ENCODE results near the gene CGNL1.

The CGNL1 gene

DNA sequence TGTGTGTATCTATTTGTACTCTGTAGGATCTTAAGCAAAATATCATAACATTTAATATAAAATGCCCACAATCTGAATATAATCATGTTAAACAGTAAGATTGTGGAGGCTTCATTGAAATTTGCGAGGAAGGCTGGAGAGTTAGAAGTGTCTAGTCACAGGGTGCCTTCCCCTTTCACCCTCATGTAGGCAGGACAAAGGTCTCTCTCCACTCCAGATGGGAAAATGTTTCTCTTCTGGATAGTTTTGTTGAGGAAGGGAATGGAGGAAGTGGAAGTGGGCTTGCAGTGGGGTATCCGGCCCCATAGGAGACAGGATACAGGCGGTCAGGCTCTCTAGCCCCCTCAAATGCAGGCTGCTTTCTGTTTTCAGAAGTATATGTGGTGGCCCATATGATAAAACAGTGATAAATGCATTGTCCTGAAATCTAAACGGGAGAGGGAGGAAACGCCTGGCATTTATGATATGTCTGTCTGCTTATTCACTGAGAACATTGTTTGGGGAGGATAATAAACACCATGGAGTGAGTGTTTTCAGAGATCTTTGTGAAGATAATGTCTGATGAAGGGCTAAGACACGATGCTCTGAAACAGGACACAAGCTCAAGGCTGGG is 202.1 kb downstream of the CGNL1 start:
- no peak for DNase-seq

DNA sequence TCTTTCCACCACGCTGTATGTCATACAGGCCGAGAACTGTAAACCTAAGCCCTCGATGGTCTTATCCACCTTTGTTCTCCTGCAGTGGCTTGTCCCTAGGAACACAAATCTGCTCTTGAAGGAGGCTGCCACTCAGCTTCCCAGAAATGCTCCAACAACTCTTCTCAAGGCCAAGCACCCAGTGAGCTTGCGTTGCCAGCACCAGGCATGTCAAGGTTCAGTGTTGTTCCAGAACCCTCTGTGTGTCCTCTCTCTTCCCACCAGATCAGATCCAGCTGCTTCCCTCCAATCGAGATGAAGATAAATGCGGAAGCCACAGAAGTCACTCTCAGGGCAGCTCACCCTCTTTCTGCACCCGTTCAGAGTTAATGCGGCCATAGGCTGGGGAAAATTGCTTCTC is 204.1 kb downstream of the CGNL1 start:
- DNase-seq: no peak

DNA sequence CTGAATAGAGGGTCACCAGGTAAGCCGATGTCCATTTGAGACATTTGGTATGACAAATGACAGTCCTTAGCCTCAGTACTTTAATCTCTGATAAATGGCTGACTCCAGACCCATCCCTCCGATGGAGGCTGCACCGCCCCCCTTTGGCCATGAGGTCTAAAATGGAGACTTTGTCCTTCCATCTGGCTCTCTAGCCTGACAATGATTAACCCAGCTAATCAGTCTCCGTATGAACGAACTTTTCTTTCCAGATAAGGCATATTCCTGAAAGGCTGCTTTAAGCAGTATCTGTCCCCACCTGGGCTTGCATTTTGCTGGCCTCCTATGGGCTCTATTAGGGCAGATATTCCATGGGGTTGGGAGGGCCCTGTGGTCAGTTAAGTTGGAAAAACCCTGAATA is 204.6 kb downstream of the CGNL1 start:
- no peak for DNase-seq

DNA sequence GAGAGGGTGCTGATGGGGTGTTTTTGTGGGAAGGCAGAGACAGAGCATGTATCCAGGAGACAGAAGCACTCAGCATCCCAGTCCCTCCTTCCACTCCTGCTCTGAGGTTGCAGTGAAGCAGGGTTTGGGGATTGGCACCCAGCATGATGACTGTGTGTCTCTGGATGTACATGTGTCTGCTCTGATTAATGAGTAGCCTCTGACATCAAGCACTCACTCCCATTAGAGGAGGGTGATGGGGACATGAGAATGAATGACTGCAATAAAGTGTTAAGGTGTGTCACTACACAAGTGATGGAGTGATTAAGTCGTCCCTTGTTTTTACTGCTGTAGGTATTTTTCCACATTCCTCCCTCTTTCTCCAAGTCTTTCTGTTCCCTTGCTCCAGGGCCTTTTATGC is 205.8 kb downstream of the CGNL1 start:
- no peak for DNase-seq

DNA sequence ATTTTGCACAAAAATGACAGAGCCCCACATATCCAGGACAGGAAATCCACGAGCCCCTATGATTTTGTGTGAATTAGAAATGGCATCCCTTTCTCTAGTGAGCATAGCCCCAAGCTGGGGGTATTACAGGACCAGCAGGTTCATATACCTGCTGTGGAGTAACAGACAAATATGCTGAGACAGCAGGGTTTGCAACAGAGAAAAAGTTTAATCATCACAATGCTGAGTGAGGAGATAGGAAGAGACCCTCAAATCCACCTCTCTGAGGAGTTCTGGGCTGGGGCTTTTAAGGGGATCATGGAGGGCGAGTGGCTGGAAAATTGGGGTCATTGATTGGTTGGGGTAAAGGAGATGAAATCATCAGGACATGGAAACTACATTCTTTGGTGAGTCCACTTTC is 207.0 kb downstream of the CGNL1 start:
- no peak for DNase-seq

DNA sequence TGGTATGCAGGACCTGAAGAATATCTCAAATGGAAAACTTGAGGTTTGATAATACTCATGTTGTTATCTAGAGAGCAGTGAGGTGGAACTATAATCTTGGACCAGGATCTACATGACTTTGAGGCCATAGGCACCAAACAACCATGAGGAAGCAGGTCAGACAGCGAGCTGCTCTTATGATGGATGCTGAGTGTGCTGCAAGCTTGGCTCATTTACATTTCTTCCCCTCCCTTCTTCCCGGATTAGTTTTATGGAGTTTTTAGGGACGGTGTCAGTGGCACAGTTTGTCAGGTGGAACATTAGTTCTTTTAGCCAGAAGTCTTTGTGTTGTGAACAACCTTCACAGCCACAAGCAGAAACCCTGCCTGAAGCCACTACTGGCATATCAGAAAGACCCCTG is 207.4 kb downstream of the CGNL1 start:
- DNase-seq: no peak

DNA sequence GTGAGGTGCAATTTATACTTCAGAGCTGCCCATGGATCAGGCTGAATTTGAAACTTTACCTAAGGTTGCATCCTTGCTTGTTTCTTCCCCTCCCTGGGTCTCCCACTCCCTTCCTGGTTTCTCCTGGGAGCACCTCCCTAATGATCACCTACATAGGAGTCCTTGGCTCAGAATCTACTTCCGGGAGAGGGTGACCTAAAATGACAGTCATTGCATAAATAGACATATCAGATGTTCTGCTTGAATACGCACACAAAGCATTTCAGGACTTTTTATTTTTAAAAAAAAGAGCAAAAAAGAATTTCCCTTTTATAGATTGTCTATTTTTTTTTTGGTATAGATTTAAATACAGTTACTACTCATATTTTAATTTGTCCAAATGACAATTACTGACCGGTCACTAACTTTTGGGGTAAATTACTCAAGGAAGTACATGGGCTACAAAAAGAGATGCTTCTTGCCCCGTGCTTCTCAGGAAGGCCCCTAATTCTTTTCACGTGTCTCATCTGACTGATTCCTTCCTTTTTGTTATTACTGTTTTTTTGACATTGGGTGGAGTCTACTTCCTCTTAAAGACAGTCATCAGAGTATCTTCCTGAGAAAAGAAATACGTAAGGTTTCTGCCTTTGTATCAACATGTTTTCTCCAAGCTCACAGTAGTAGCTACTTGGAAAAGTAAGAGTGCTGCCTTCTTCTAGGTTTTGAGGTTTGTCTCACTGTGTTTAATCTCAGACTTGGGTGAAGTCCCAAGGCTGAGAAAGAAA is 210.5 kb downstream of the CGNL1 start:
- DNase-seq: no peak

DNA sequence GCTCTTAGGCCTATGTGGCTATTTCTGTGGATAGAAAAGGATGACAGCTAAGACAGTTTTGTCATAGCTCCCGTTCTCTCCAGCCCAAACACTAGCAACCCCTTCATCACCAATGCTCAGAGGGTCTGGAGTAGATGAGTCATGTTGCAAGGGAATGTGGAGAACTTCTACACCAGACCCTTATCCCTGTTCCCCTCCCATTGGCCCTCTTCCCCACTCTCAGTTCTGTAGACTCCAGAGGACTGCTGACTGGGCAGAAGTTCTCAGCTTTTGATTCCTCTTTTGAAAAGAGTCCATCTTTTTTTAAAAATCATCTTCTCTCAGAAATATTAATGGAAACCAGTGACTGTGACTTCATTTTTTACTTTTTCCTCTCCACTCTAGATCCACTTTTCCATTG is 213.0 kb downstream of the CGNL1 start:
- no peak for DNase-seq

DNA sequence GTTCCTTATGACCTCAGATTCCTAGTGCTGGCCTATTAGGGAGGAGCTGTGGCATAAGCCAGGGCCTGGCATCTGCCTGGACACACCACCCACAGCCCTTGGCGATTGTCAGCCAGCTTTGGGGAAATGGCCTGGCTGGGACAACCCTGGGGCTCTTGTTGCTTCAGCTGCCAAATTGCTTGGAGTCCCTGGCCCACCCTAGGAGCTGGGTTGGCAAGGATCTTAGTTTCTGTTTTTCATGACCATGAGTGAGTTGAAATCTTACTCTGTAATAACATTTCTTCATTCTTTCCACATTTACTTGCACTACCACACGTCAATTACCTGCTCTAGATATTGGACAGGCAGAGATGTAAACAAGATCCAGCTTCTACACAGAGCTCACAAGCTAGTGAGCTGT is 213.4 kb downstream of the CGNL1 start:
- DNase-seq: no peak

DNA sequence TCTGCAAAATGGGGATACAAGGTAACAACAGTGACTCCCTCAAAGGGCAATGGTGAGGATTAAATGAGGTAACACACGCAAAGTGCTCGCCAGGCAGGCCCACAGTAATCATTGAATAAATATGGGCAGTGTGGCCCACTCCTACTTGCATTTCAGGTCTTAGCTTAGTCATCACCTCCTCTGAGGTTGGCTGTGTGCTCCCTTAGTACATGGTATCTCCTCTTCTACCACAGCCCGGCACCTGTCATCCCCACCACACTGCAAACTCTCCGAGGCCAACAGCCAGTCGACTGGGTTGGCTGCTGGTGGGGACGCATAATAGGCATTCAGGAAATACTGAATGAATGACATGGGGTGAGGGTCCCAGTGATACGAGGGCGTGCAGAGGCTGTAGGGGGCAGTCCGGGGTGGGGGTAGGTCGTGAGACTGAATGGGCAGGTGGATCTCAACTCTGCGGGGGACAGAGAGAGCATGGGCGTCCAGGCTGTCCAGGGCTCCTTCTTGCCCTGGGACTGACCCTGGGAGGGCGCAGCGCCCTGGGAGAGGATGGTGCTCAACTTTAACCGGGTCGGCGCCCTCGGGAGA is 215.0 kb downstream of the CGNL1 start:
- no peak for DNase-seq

DNA sequence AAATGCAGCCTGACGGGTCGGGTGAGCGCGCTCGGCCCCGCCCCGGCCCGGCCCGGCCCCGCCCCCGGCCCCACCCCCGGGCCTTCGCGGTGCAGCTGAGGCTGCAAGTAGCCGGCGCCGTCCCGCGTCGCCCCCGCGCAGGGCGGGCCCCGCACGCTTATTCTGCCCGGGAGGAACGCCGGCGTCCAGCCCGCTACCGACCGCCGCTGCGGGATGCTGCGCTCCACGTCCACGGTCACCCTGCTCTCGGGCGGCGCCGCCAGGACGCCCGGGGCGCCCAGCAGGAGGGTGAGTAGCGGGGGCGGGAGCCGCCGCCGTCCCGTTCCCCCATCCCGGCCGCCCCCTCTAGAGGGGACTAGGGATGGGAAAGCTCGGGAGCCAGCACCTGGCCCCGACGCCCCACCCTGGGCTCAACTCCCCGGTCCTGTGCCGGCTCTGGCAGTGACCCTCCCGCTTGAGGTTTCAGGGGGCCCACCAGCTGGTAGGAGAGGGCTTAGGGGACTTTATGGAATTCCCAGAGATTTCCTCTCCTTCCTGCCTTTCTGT is 215.6 kb downstream of the CGNL1 start, which contains the start of gene MYZAP:
TSS of gene MYZAP (plus strand) at position 83 of the 546 bp plus-strand sequence. CDS start at position 214, 131 bp downstream.
- DNase-seq: no peak

DNA sequence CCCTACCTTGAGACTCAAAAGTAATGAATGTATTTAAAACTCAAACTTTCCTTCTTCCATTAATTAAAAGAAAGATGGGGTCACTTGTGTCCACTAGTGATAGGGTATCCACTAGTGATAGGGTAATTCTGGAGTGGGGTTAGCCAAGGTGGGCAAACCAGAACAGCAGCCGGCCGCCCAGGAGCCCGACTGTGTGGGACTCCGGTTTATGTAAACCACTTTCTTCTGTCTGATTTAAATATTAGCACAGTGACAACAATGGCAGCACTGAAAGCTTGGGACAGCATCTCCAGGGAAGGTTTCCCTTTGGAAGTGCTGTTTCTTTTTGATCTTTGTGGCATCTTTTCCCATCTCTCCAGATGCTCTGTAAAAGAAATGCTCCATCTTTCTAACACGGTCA is 216.1 kb downstream of the CGNL1 start:
- no peak for DNase-seq

DNA sequence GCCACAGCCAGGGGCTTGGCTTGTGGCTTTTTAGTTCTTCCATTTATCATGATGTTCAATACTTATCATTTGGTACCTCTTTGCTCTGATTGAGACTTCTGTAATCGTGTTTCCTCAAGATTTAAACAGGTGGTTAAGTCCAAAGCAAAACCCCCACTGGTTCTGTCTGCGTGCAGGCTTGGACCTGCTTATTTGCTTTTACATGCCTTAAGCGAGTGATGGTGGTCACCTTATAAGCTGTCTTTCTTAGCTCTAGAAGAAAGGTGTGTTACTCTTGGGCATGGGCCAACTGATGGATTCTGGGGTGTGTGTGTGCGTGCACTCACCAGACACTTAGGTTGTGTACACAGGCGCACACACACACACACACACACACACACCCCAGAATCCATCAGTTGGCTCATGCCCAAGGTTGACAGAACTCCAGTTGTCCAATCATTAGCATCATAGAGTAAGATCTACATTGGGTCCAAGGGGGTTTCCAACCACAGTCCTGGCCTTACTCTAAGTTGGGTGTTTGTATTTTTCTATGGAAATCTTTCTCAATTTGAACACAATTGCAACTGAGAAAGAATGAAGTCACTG is 216.6 kb downstream of the CGNL1 start:
- no peak for DNase-seq

DNA sequence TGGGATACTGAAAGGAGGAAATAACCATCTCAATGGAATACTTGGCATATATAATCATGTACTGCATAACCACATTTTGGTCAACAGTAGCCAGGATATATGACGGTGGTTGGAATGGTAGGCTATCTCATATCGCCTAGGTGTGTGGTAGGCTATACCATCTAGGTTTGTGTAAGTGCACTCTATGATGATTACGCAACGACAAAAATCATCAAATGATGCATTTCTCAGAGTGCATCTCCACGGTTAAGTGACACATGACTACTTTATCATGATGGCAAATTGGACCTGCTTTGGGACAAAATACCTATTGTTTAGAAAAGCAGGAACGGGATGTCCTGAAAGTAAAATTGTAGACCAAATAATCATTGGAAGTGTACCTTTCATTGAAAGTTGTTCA is 218.2 kb downstream of the CGNL1 start:
- no peak for DNase-seq

DNA sequence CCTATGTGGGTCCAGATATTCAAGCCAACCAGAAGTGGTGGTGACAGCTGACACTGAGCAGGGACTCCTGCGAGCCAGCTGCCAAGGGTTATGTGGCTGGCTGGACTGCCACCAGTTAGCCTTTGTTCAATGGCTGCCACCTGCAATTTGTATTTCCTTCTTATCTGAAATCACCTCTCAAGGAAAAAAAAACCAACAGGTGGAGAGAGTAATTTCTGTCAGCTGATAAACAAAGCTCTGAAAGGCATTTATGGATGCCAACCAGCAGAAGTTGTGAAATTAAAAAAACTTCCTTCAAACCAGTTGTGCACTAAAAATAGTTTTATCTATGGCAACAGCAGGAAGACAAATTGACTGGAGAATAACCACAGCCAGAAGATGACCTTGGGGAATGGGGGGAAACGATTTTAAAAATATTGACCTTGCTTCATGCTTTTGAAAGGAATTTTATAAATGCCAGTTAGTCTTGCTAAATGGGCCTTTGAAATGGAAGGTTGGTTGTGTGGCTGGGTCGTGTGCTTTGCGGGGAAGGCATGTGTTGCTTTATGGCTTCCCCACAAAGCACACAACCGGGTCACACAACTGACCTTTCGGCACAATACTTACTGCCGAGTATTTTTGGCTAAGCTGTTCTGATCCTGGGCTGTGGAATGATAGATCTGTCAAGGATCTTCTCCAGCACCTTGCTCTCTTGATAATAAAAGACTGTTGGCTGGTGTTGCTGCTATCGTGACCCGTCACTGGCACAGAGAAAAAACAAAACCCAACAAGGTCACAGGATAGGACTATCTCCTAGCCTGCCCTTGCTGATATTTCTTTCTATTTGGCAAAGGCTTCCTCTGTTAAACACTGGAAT is 218.9 kb downstream of the CGNL1 start:
- DNase-seq: no peak

DNA sequence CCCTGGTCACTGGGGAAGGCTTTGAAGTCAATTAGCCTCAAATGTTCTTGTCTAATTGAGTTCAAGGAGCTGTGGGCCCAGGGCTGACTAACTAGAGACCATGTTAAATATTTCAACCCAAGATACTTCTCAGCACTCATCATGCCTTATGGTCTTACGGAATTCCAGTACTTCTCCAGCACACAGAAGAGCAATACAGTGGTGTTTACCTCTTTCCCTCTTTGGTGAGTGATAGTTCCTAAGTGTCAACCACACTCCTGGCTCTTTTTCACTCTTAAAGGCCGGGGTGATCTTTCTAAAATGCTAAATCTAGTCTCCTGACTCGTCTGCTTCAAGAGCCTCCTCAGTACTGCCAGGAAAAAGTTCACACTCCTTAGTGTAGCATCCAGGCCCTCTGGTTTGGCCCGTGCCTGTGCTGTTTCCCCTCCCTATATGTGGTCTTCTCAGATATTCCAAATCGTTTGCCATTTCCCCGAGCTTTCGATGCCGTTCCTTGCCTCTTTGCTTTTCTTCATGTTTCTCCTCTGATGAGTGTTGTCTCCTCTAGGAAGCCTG is 220.1 kb downstream of the CGNL1 start:
- DNase-seq: no peak

DNA sequence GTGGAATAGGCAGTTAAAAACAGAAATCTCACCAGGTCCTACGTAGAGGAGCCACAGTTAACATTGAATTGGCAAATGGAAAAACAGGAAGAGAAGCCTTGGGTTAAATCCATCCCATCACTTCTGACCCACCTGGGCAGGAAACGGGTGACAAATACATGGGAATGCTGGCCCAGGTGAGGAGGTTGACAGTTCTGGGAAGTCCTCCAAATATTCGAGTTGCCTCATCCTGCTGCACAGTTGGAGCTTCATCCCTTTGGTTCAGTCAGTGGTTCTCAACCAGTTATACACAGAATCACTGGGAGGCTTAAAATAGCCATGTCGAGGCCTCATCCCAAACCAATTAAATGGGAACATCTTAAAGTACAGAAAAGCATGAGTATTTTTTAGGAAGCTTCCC is 220.7 kb downstream of the CGNL1 start:
- DNase-seq: no peak

DNA sequence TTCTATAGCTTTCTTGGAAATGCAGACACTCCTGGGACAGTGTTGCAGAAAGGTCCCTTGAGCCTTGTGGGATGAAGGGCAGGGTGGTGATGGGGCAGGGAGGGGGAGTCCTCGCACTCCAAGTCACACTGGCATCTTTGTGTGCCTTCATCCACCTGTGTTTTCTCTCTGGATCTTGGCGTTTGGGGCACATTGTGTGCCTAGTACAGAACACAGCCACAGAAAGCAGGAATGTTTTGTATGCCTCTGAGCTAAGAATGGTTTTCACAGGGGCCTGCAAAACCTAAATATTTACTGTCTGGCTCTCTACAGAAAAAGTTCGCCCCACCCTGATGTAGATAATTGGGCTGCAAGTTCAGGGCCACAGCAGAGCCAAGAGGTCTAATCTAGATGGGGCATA is 221.1 kb downstream of the CGNL1 start:
- DNase-seq: no peak

DNA sequence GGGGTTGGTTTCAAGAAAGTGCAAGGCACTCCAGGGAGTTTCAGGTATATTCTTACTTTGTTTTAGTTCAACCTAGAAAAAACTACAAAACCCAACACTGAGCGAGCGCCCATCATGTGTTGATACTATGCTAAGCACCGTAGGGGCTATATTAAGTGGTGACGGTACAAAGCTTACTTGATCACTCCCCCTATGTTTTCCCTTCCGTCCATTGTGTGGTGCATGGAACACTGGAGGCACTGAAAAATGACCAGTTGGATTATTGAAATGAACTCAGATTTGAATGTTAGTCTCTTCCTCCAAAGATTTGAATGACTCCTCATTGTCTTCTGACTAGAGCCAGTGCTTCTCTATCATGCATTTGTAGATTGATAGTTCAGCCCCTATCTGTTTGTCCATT is 222.0 kb downstream of the CGNL1 start:
- no peak for DNase-seq

DNA sequence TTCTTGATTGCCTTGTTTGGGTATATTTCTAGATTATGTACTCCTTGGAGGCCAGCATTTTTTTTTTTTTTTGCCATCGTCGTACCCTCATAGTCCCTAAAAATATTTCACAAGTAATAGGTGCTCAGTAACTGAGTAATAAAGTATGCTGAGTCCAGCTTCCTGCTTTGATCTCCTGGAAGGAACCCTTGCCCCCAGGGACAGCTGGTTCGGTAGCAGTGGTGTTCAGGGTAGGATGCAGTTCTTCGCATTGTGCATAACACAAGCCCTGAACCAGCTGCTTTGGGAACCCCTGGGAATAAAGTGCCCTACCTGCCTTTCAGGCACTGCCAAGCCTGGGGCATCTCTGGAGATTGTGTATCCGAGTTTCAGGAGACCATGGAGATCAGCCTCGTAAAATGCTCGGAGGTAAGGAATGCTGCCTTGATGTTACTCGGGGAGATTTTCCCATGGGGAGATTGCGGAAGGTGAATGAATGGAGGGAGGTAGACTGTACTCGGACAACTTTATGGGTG is 223.0 kb downstream of the CGNL1 start:
- no peak for DNase-seq

DNA sequence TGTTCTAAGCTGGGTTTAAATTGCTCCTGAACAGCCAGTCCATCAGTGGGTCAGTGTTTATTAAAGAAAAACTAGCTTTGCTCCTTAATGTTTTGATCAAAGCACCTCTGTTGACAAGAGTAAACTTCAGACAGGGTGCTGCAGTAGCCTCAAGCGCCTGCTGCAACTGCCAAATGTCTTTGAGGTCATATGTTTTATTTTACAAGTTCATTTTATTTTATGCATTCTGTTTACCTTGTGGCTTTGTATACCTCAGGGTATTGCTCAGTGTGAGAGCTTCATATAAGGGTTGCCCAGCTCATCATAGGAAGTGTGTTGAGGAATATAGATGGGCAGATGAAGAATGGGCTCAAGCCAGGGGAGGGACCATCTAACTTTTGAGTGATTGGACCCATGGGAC is 223.9 kb downstream of the CGNL1 start:
- DNase-seq: no peak

Measured in NCI-H187 treated with DMSO at 0.1 percent for 48 hours (cell line).